Measurements from ENCODE around the gene CXCL5.

Gene CXCL5

DNA sequence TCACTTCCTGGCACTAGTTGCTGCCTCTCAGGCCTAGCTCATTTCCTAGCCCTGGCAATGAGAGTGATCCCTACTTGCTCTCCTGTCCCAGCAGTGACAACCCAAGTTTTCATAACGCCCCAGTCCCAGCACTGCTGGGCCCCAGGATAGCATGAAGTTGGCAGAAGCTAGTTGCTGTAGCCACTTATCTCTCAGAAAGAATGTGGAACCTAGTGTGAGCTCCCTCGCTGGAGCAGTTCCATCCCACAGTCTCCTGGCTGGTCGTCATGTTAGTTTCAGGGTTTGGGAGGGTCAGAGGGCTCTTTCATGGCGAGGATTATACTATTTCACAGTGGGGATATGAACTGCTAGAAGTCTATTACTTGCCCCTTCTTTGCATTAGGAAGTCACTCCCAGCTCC, 21.8 kb downstream of the CXCL5 start:
- H3K4me3 ChIP-seq (ENCODE audit: low read depth, low read length), result no peak overlapping the region
- TF ChIP-seq, protein P1, sequence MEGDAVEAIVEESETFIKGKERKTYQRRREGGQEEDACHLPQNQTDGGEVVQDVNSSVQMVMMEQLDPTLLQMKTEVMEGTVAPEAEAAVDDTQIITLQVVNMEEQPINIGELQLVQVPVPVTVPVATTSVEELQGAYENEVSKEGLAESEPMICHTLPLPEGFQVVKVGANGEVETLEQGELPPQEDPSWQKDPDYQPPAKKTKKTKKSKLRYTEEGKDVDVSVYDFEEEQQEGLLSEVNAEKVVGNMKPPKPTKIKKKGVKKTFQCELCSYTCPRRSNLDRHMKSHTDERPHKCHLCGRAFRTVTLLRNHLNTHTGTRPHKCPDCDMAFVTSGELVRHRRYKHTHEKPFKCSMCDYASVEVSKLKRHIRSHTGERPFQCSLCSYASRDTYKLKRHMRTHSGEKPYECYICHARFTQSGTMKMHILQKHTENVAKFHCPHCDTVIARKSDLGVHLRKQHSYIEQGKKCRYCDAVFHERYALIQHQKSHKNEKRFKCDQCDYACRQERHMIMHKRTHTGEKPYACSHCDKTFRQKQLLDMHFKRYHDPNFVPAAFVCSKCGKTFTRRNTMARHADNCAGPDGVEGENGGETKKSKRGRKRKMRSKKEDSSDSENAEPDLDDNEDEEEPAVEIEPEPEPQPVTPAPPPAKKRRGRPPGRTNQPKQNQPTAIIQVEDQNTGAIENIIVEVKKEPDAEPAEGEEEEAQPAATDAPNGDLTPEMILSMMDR (IDR thresholded peaks at IDR 0.05; ENCODE audit: low read depth, low read length), result no peak

DNA sequence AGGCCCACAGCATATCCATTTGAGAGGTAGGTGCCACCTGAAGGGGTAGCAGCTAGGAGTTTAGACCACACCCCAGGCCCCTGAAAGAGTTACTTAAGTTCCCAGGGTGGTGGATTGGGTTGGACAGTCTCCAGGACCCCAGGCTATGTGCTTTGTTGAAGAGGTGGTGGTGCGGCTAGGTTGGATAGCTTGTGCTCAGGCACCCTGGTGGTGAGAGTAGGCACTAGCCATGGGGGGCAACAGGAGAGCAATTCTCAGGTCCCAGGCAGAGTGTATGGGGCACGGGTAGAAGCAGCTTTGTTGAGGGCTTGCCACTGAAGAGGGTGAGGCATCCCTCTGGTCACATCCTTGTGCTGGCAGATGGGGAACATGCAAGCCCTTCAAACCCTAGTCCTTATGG, 22.3 kb downstream of the CXCL5 start:
- H3K4me3 ChIP-seq (ENCODE audit: low read depth, low read length), result no peak overlapping the region
- TF ChIP-seq, protein P1 (IDR thresholded peaks at IDR 0.05; ENCODE audit: low read depth, low read length), result no peak

DNA sequence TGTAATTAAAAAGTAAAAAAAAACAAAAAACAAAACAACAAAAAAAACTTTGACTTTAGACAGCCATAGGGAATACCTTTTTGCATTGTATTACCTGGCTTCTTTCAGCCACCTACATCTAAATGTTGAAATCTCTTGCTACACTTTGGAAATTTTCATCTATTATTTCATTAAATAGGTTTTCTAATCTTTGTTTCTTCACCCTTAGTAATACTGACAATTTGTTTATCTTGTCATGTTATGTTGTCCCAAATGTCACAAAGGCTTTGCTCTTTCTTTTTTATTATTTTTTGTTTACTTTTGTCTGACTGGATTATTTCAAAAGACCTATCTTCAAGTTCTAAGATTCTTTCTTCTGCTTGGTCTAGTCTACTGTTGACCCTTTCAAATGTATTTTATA, 24.1 kb downstream of the CXCL5 start:
- TF ChIP-seq, protein P1 (IDR thresholded peaks at IDR 0.05; ENCODE audit: low read depth, low read length), result no peak
- no peak overlapping the region for H3K4me3 ChIP-seq (ENCODE audit: low read depth, low read length)

DNA sequence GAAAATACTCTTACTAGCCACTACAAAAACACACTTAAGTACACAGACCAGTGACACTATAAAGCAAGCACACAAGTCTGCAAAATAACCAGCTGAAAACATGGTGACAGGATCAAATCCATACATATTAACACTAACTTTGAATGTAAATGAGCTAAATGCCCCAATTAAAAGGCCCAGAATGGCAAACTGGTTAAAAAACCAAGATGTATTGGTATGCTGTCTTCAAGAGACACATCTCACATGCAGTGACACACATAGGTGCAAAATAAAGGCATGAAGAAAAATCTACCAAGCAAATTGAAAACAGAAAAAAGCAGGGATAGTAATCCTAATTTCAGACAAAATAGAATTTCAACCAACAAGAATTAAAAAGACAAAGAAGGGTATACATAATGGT, 27.5 kb downstream of the CXCL5 start:
- H3K4me3 ChIP-seq (ENCODE audit: low read depth, low read length), result no peak overlapping the region
- TF ChIP-seq, protein P1 (IDR thresholded peaks at IDR 0.05; ENCODE audit: low read depth, low read length), result no peak

DNA sequence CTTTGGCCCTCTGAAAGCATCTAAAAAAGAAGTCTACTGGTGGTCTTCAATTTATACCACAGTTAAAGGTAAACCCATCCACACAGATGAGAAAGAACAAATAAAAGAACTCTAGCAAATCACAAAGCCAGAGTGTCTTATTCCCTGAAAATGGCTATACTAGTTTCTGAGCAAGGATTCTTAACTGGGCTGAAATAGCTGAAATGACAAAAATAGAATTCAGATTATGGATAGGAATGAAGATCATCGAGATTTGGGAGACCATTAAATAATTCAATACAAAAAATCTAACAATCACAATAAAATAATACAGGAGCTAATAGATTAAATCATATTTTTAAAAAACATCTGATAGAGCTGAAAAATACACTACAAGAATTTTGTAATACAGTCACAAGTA, 28.5 kb downstream of the CXCL5 start:
- TF ChIP-seq, protein P1 (IDR thresholded peaks at IDR 0.05; ENCODE audit: low read depth, low read length), result no peak
- H3K4me3 ChIP-seq (ENCODE audit: low read depth, low read length), result no peak overlapping the region

DNA sequence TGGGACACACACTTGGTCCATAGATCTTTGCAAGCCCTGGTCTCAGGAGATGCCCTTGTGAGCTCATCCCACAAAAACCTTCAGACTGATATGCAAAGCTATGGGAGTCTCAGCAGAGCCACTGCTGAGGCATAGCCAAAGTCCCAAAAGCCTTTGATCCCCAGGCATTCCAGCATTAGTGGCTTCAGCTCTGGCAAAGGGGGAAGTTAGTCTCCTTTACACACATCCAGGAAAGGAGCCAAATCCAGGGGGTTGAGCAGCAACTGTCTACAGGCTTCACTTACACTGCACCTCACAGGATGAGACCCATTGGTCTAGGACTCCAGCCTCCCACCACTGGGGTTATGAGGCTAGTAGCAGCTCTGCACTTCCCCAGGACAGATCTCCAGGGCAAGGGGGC, 30.6 kb downstream of the CXCL5 start:
- no peak overlapping the region for H3K4me3 ChIP-seq (ENCODE audit: low read depth, low read length)
- TF ChIP-seq, protein P1 (IDR thresholded peaks at IDR 0.05; ENCODE audit: low read depth, low read length), result no peak

DNA sequence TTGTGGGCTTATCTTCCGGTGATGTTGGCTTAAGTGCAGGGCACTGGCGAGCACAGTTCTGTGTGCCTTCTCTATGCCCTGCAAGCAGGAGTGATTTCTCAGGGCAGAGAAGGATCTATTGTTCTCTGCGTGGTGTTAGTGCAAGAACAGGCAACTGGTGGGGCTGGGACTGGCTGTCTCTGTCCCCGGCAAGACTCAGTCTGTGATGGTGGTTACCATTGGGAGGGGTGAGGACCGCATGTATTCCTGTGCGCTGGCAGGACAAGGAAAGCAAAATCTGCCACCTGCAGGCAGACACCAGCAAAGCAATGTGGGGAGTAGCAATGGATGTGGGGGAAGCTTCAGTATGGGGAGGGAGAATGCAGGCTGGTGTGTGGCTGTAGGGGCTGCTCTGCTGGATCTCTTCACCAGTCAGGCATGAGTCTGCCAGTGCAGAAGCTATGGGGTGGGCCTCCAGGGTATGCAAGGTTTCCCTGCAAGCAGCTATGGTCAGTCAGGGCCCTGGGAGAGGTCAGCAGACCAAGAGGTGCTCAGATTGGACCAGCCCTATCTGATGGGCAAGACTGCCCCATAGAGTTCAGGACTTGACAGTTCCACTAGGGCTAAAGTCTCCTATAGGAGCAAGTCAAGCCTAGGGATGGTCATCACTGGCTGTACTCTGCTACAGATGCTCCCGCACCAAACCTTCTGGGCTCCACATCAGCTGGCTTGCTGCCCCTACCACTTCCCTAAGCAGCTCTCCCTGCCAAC, 33.4 kb downstream of the CXCL5 start:
- TF ChIP-seq, protein P1 (IDR thresholded peaks at IDR 0.05; ENCODE audit: low read depth, low read length), result peak; percentile 25
- no peak overlapping the region for H3K4me3 ChIP-seq (ENCODE audit: low read depth, low read length)
